Neural cell (in vitro differentiated cells): Measurements from ENCODE around the gene GPT2. TPM values are rescaled to one million over a fixed set of nuclear protein-coding genes. Genes with fewer than 3 reads are reported as not detected.

Source experiments
- H2AFZ ChIP-seq: fragments of 200-600, 300-800 bp; sonication (generic), shearing (Covaris generic); 2 replicates; pipeline ENCODE4 v1.6.0; 2014; ENCODE audit warnings: low read depth, mild to moderate bottlenecking, antibody characterized with exemption, low read length, moderate library complexity
- H3F3A ChIP-seq: fragments of 200-600 bp; shearing (Covaris generic); 2 replicates; pipeline ENCODE4 v1.6.1; 2016; ENCODE audit warnings: mild to moderate bottlenecking, moderate library complexity, mixed read lengths, antibody characterized with exemption, low read length; ENCODE audit not compliant: insufficient read depth, poor library complexity, severe bottlenecking
- H3K27ac ChIP-seq: fragments of 200-600, 300-800 bp; sonication (generic), shearing (Covaris generic); 2 replicates; pipeline ENCODE4 v1.5.1; 2014; ENCODE audit warnings: mild to moderate bottlenecking, low read length, moderate library complexity
- H3K27me3 ChIP-seq: fragments of 300-800, 200-600 bp; sonication (generic), shearing (Covaris generic); 2 replicates; pipeline ENCODE4 v1.6.0; 2014; ENCODE audit warnings: mild to moderate bottlenecking, low read depth, low read length, moderate library complexity; ENCODE audit not compliant: insufficient read depth
- H3K36me3 ChIP-seq: fragments of 300-800, 200-600 bp; sonication (generic), shearing (Covaris generic); 2 replicates; pipeline ENCODE4 v1.5.1; 2014; ENCODE audit warnings: mild to moderate bottlenecking, antibody characterized with exemption, low read length, moderate library complexity; ENCODE audit not compliant: insufficient read depth
- H3K4me2 ChIP-seq: fragments of 300-800, 200-600 bp; sonication (generic), shearing (Covaris generic); 2 replicates; pipeline ENCODE4 v1.6.0; 2014; ENCODE audit warnings: mild to moderate bottlenecking, low read length
- H3K4me3 ChIP-seq: fragments of 300-800, 200-600 bp; sonication (generic), shearing (Covaris generic); 2 replicates; pipeline ENCODE4 v1.5.1; 2014; ENCODE audit warnings: mild to moderate bottlenecking, low read length, moderate library complexity
- H3K79me2 ChIP-seq: fragments of 200-600 bp; shearing (Covaris generic); replicated peaks from 2 replicates; pipeline ENCODE4 v1.6.0; 2014; ENCODE audit warnings: mild to moderate bottlenecking, low read length, moderate library complexity; ENCODE audit not compliant: insufficient read depth
- H3K9ac ChIP-seq: fragments of 300-800, 200-600 bp; sonication (generic), shearing (Covaris generic); 2 replicates; pipeline ENCODE4 v1.6.1; 2016; ENCODE audit warnings: mild to moderate bottlenecking, low read length, mixed read lengths
- H3K9me2 ChIP-seq: fragments of 200-600 bp; shearing (Covaris generic); 2 replicates; pipeline ENCODE4 v1.6.1; 2016; ENCODE audit warnings: mild to moderate bottlenecking, low read length, mixed read lengths; ENCODE audit not compliant: insufficient read depth
- H3K9me3 ChIP-seq: fragments of 200-600, 300-800 bp; sonication (generic), shearing (Covaris generic); 2 replicates; pipeline ENCODE4 v1.6.1; 2016; ENCODE audit warnings: mild to moderate bottlenecking, mixed run types, low read length, moderate library complexity, mixed read lengths
- H4K20me1 ChIP-seq: fragments of 200-600 bp; shearing (Covaris generic); 2 replicates; pipeline ENCODE4 v1.6.1; 2016; ENCODE audit warnings: mild to moderate bottlenecking, mixed run types; ENCODE audit not compliant: insufficient read depth
- EP300 ChIP-seq: fragments of 450-650 bp; conservative IDR thresholded peaks from 2 replicates; pipeline ENCODE4 v1.6.1; 2014; ENCODE audit warnings: antibody characterized with exemption, mild to moderate bottlenecking, moderate library complexity; ENCODE audit not compliant: poor library complexity, severe bottlenecking
- EZH2 ChIP-seq: fragments of 200-600, 300-800 bp; shearing (Covaris generic), sonication (generic); IDR thresholded peaks from 2 replicates; pipeline ENCODE4 v1.6.1; 2014; ENCODE audit warnings: antibody characterized with exemption, low read length, borderline replicate concordance, mild to moderate bottlenecking; ENCODE audit not compliant: insufficient read depth, poor library complexity, severe bottlenecking
- MXI1 ChIP-seq: fragments of 450-650 bp; conservative IDR thresholded peaks from 2 replicates; pipeline ENCODE4 v1.6.1; 2014; ENCODE audit warnings: antibody characterized with exemption, mild to moderate bottlenecking; ENCODE audit not compliant: poor library complexity, severe bottlenecking
- POLR2AphosphoS5 ChIP-seq: IDR thresholded peaks from 2 replicates; pipeline ENCODE4 v1.6.1; 2012
- RAD21 ChIP-seq: fragments of 450-650 bp; conservative IDR thresholded peaks from 2 replicates; pipeline ENCODE4 v1.6.1; 2014; ENCODE audit warnings: antibody characterized with exemption, mild to moderate bottlenecking, moderate library complexity
- SMC3 ChIP-seq: fragments of 450-650 bp; conservative IDR thresholded peaks from 2 replicates; pipeline ENCODE4 v1.6.1; 2014; ENCODE audit warnings: antibody characterized with exemption, mild to moderate bottlenecking, moderate library complexity; ENCODE audit not compliant: poor library complexity
- TAF1 ChIP-seq: IDR thresholded peaks from 2 replicates; pipeline ENCODE4 v1.6.1; 2012; ENCODE audit warnings: low read depth
- polyA plus RNA-seq: library from polyadenylated mRNA; depleted of rRNA; stranded (reverse); fragments of >200 nt; gene quantifications from 2 replicates; pipeline ENCODE4 v1.2.3, GENCODE V29; 2014
- TF ChIP-seq, protein P1 (sequence below): fragments of 450-650 bp; IDR thresholded peaks from 2 replicates; pipeline ENCODE4 v1.5.1; 2014; ENCODE audit warnings: antibody characterized with exemption, mild to moderate bottlenecking, moderate library complexity; ENCODE audit not compliant: poor library complexity, severe bottlenecking
- TF ChIP-seq, protein P2 (sequence below): IDR thresholded peaks from 2 replicates; pipeline ENCODE4 v1.6.1; 2012; ENCODE audit warnings: borderline replicate concordance

The GPT2 gene
- polyA plus RNA-seq, 1 donor from 2014 or later, result 23.9 TPM

DNA sequence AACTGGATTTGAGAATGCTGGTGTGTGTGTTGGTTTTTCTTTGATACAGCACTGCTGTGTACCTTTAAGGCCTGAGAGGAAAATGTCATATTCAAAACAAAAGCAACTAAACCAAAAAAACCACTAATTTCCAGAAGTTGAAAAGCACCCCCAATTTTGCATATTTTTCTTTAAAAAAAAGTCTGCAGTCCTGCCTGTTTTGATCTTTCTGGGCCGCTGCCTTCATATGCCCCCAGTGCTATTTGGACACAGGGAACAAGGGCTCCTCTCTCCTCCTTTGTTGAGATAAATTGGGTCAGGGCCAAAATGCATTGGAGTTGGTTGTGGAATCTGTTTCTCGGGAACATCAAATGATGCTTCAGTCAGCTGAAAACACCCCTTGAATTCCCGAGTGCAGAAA lies 26.9 kb downstream of the GPT2 start:
- H3K4me3 ChIP-seq, result no peak overlapping the region
- H3K9me2 ChIP-seq, result no peaks in the 10 kb centered on the region
- TF ChIP-seq RAD21 (no peak), EZH2 (no peak), POLR2AphosphoS5 (no peak), TAF1 (no peak), EP300 (no peak)
- TF ChIP-seq, protein P1, sequence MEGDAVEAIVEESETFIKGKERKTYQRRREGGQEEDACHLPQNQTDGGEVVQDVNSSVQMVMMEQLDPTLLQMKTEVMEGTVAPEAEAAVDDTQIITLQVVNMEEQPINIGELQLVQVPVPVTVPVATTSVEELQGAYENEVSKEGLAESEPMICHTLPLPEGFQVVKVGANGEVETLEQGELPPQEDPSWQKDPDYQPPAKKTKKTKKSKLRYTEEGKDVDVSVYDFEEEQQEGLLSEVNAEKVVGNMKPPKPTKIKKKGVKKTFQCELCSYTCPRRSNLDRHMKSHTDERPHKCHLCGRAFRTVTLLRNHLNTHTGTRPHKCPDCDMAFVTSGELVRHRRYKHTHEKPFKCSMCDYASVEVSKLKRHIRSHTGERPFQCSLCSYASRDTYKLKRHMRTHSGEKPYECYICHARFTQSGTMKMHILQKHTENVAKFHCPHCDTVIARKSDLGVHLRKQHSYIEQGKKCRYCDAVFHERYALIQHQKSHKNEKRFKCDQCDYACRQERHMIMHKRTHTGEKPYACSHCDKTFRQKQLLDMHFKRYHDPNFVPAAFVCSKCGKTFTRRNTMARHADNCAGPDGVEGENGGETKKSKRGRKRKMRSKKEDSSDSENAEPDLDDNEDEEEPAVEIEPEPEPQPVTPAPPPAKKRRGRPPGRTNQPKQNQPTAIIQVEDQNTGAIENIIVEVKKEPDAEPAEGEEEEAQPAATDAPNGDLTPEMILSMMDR, result no peak
- no peak overlapping the region for H3K4me2 ChIP-seq
- H3F3A ChIP-seq, result no peaks in the 10 kb centered on the region
- H3K9ac ChIP-seq, result no peak overlapping the region
- H3K36me3 ChIP-seq, result no peaks in the 10 kb centered on the region
- H3K79me2 ChIP-seq, result no peaks in the 10 kb centered on the region
- no peaks in the 10 kb centered on the region for H3K27me3 ChIP-seq
- H2AFZ ChIP-seq, result no peak overlapping the region
- H3K9me3 ChIP-seq, result no peaks in the 10 kb centered on the region
- H3K27ac ChIP-seq, result no peak overlapping the region
- no peaks in the 10 kb centered on the region for H4K20me1 ChIP-seq

DNA sequence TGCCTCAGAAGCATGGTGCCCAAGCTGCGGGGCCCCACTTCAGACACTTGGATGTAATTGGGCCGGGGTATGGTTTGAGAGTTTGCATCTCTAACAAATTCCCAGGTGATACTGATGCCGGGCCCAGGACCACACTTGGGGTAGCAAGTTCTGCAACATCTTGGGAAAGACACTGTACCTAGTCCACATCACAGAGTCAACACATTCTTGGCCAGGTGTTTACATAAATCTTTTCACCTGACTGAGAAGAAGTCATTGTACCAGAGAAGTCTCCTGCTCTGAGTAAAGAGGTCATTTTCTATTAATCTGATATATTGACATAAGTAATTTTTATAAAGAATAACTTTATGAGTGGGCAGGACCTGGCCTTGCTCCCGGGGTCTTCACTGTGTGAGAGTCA lies 27.5 kb downstream of the GPT2 start:
- Histone ChIP-seq H3K27ac (no peak overlapping the region), H3F3A (no peaks in the 10 kb centered on the region), H3K27me3 (no peaks in the 10 kb centered on the region), H2AFZ (no peak overlapping the region), H3K9ac (no peak overlapping the region), H3K36me3 (no peaks in the 10 kb centered on the region), H3K9me2 (no peaks in the 10 kb centered on the region), H3K4me3 (no peak overlapping the region), H4K20me1 (no peaks in the 10 kb centered on the region), H3K79me2 (no peaks in the 10 kb centered on the region), H3K4me2 (no peak overlapping the region), H3K9me3 (no peaks in the 10 kb centered on the region)
- TF ChIP-seq POLR2AphosphoS5, result no peak
- no peak for TF ChIP-seq RAD21
- no peak for TF ChIP-seq EZH2
- TF ChIP-seq SMC3, result no peak
- TF ChIP-seq, protein P1, result no peak
- TF ChIP-seq MXI1, result no peak
- TF ChIP-seq TAF1, result no peak
- TF ChIP-seq, protein P2, sequence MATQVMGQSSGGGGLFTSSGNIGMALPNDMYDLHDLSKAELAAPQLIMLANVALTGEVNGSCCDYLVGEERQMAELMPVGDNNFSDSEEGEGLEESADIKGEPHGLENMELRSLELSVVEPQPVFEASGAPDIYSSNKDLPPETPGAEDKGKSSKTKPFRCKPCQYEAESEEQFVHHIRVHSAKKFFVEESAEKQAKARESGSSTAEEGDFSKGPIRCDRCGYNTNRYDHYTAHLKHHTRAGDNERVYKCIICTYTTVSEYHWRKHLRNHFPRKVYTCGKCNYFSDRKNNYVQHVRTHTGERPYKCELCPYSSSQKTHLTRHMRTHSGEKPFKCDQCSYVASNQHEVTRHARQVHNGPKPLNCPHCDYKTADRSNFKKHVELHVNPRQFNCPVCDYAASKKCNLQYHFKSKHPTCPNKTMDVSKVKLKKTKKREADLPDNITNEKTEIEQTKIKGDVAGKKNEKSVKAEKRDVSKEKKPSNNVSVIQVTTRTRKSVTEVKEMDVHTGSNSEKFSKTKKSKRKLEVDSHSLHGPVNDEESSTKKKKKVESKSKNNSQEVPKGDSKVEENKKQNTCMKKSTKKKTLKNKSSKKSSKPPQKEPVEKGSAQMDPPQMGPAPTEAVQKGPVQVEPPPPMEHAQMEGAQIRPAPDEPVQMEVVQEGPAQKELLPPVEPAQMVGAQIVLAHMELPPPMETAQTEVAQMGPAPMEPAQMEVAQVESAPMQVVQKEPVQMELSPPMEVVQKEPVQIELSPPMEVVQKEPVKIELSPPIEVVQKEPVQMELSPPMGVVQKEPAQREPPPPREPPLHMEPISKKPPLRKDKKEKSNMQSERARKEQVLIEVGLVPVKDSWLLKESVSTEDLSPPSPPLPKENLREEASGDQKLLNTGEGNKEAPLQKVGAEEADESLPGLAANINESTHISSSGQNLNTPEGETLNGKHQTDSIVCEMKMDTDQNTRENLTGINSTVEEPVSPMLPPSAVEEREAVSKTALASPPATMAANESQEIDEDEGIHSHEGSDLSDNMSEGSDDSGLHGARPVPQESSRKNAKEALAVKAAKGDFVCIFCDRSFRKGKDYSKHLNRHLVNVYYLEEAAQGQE, result no peak
